K562 (cell line): ENCODE measurements around the gene DNAJB4. TPM values are rescaled to one million over a fixed set of nuclear protein-coding genes. Genes with fewer than 3 reads are reported as not detected.

Experiments
- ATAC-seq: fragments of 200-7000 bp; cut with Tn5 transposase; 3 replicates; pipeline ENCODE4 v1.9.1; 2020; ENCODE audit warnings: moderate library complexity
- BruUV-seq: library from RNA; stranded (reverse); fragments of 400-500 nt; replicated peaks from 2 replicates; lab custom pipeline; 2021; lab: Mats Ljungman, UMichigan
- CTCF ChIA-PET: fragments of 300-600 bp; formaldehyde crosslinking; extraction: SDS; loops from one replicate; lab custom pipeline; 2021; ENCODE audit warnings: low intra/inter-chr PET ratio; lab: Yijun Ruan, JAX
- POLR2A ChIA-PET: fragments of 300-600, 350-650 bp; sonication (Branson Sonifier 250); formaldehyde crosslinking; extraction: SDS; loops from one replicate; lab custom pipeline; 2021; ENCODE audit warnings: antibody characterized with exemption, inconsistent platforms; lab: Yijun Ruan, JAX
- DNase-seq, 4 experiments: peaks; one replicate each; pipeline versions ENCODE4 v3.0.0 to v3.0.0-alpha.2; 2011 to 2018; ENCODE audit warnings: low spot score in 3 of 4, mixed read lengths in 3 of 4; ENCODE audit errors: extremely low read depth in 1 of 4
- FAIRE-seq: peaks from 2 replicates; lab custom pipeline; 2011; peaks lifted over from hg19 to GRCh38; lab: Jason Lieb, UNC
- H2AFZ ChIP-seq: 2 replicates; pipeline ENCODE4 v1.6.0; 2011; ENCODE audit warnings: low read depth, low read length, control low read depth, inconsistent platforms
- H3K27ac ChIP-seq: fragments of 200-600 bp; 3 replicates; pipeline ENCODE4 v1.8.0; 2011; ENCODE audit warnings: low read depth, mild to moderate bottlenecking, control low read depth, inconsistent platforms, low read length, moderate library complexity, mixed read lengths; ENCODE audit errors: extremely low read depth
- H3K27me3 ChIP-seq, 2 experiments: fragments of 300-600 bp in 1 of 2; 2 replicates in 1 of 2; 3 replicates in 1 of 2; pipeline versions ENCODE4 v1.6.0 to v1.8.0; 2011; ENCODE audit warnings: inconsistent platforms in 2 of 2, low read length in 2 of 2, mild to moderate bottlenecking in 1 of 2, mixed read lengths in 1 of 2, moderate library complexity in 1 of 2; ENCODE audit not compliant: control insufficient read depth in 2 of 2, insufficient read depth in 2 of 2
- H3K36me3 ChIP-seq: fragments of 300-600 bp; 3 replicates; pipeline ENCODE4 v1.8.0; 2011; ENCODE audit warnings: mild to moderate bottlenecking, low read length, inconsistent platforms; ENCODE audit not compliant: control insufficient read depth, insufficient read depth
- H3K4me1 ChIP-seq, 2 experiments: fragments of 200-600 bp in 1 of 2; replicated peaks in 1 of 2; 2 replicates in 1 of 2; 3 replicates in 1 of 2; pipeline versions ENCODE4 v1.5.1 to v1.8.0; 2011; ENCODE audit warnings: inconsistent platforms in 2 of 2, low read length in 2 of 2, mild to moderate bottlenecking in 1 of 2, mixed read lengths in 1 of 2, moderate library complexity in 1 of 2; ENCODE audit not compliant: control insufficient read depth in 2 of 2, insufficient read depth in 2 of 2
- H3K4me2 ChIP-seq: 2 replicates; pipeline ENCODE4 v1.6.1; 2011; ENCODE audit warnings: low read length, control low read depth, inconsistent platforms, mixed read lengths; ENCODE audit not compliant: insufficient read depth
- H3K4me3 ChIP-seq: fragments of 200-600 bp; sonication (generic), shearing (Covaris generic); 2 replicates; pipeline ENCODE4 v1.5.1; 2016; ENCODE audit warnings: control low read depth, inconsistent platforms
- H3K79me2 ChIP-seq: fragments of 200-600 bp; 3 replicates; pipeline ENCODE4 v1.8.0; 2011; ENCODE audit warnings: low read length, inconsistent platforms; ENCODE audit not compliant: control insufficient read depth, insufficient read depth
- H3K9ac ChIP-seq, 2 experiments: 2 replicates each; pipeline versions ENCODE4 v1.6.0 to v1.6.1; 2011; ENCODE audit warnings: low read depth in 2 of 2, low read length in 2 of 2, control low read depth in 1 of 2, inconsistent platforms in 1 of 2, mild to moderate bottlenecking in 1 of 2, mixed read lengths in 1 of 2; ENCODE audit not compliant: insufficient read depth in 1 of 2
- H3K9me1 ChIP-seq: one replicate; pipeline ENCODE4 v1.6.0; 2011; ENCODE audit warnings: inconsistent platforms, mild to moderate bottlenecking, low read length, moderate library complexity; ENCODE audit not compliant: control insufficient read depth, insufficient read depth
- H3K9me3 ChIP-seq: replicated peaks from 2 replicates; pipeline ENCODE4 v1.5.1; 2011; ENCODE audit warnings: low read depth, low read length, inconsistent platforms; ENCODE audit not compliant: control insufficient read depth, insufficient read depth
- H4K20me1 ChIP-seq: replicated peaks from 2 replicates; pipeline ENCODE4 v1.6.1; 2011; ENCODE audit warnings: low read length, inconsistent platforms, mixed read lengths; ENCODE audit not compliant: control insufficient read depth, insufficient read depth
- CEBPB ChIP-seq: fragments of 450-650 bp; IDR thresholded peaks from 2 replicates; pipeline ENCODE4 v1.6.1; 2016; ENCODE audit warnings: missing genetic modification characterization, missing compliant biosample characterization
- CEBPG ChIP-seq, 3 experiments: fragments of 200-800 bp in 1 of 3; sonication (Bioruptor generic) in 1 of 3; sonication (generic) in 1 of 3; formaldehyde crosslinking in 1 of 3; IDR thresholded peaks in 2 of 3; conservative IDR thresholded peaks in 1 of 3; 2 replicates each; pipeline versions ENCODE4 v1.6.1 to v1.8.0; 2016 to 2022; ENCODE audit warnings: missing compliant biosample characterization in 2 of 3, missing genetic modification characterization in 2 of 3, mild to moderate bottlenecking in 1 of 3, missing genetic modification reagents in 1 of 3
- E2F8 ChIP-seq: fragments of 450-650 bp; IDR thresholded peaks from 2 replicates; pipeline ENCODE4 v1.7.1; 2018; ENCODE audit warnings: mild to moderate bottlenecking, low read depth; ENCODE audit not compliant: partially characterized antibody
- MED1 ChIP-seq: sonication (generic); formaldehyde crosslinking; IDR thresholded peaks from 2 replicates; pipeline ENCODE4 v1.8.1; 2023; ENCODE audit warnings: missing genetic modification reagents, borderline replicate concordance
- RBBP5 ChIP-seq: fragments of 200-600 bp; sonication (generic); IDR thresholded peaks from 2 replicates; pipeline ENCODE4 v1.6.1; 2012; ENCODE audit warnings: borderline replicate concordance, mild to moderate bottlenecking, low read length, control low read depth, inconsistent platforms; ENCODE audit not compliant: insufficient read depth, poor library complexity, severe bottlenecking
- RHOXF2B ChIP-seq: fragments of 250-450 bp; sonication (Bioruptor Pico); conservative IDR thresholded peaks from 2 replicates; pipeline ENCODE4 v1.5.1; 2021
- WGBS: fragments of 100-300 bp; shearing (Covaris generic); methylation state at CpG from one replicate; pipeline ENCODE4 v1.1.6; 2016; ENCODE audit warnings: low coverage, mixed read lengths; ENCODE audit not compliant: insufficient coverage; ENCODE audit errors: missing lambda C conversion rate; 5-methylcytosine and 5-hydroxymethylcytosine counted together
- in situ Hi-C: fragments of 300-500 bp; cut with MboI; formaldehyde crosslinking; loops from 4 replicates; pipeline ENCODE4 v1.15.0; 2018; ENCODE audit warnings: inconsistent platforms, mixed read lengths
- intact Hi-C: fragments of 100-400 bp; cut with micrococcal nuclease; formaldehyde crosslinking; loops from 2 replicates; pipeline ENCODE4 v1.14.2; 2022
- polyA plus RNA-seq, 8 experiments: library from polyadenylated mRNA; depleted of rRNA in 4 of 8; stranded (reverse) in 5 of 8; unstranded in 3 of 8; fragments of >200 nt; fragmentation: Nextera tagmentation in 2 of 8; fragmentation: Illumina TruSeq in 1 of 8; extraction: Ambion mirVana in 2 of 8; extraction: Trizol in 1 of 8; gene quantifications; 2 replicates each; pipeline versions ENCODE4 v1.2.1 to v1.2.3, GENCODE V29; 2011 to 2014; ENCODE audit warnings: inconsistent platforms in 1 of 8, missing spikeins in 1 of 8
- total RNA-seq, 7 experiments: library from RNA; depleted of rRNA in 6 of 7; stranded (reverse); fragments of >200 nt in 6 of 7; fragmentation: Illumina TruSeq in 2 of 7; extraction: Trizol in 2 of 7; gene quantifications; 2 replicates each; pipeline versions ENCODE4 v1.2.1 to v1.2.3, GENCODE V29; 2011 to 2021; ENCODE audit warnings: low replicate concordance in 1 of 7
- TF ChIP-seq, protein P1 (sequence below): fragments of 450-650 bp; IDR thresholded peaks from 2 replicates; pipeline ENCODE4 v1.7.0; 2016; ENCODE audit warnings: borderline replicate concordance

Gene DNAJB4
- total and polyA plus RNA-seq, 9 of the 15 experiments (the other 6 are each of a cell fraction or from before 2014, with no cell fraction given) = 8.5 to 27.7 (median 19.8) TPM

GRCh38 chr1:78035121-78035520 lies 30.4 kb downstream of the DNAJB4 start:
- Histone ChIP-seq H3K36me3 (no peaks in the 10 kb centered on the region), H3K27ac (no peak overlapping the region), H4K20me1 (no peaks in the 10 kb centered on the region), H3K27me3 (no peaks in the 10 kb centered on the region), H3K9ac (no peak overlapping the region), H3K79me2 (no peaks in the 10 kb centered on the region), H3K4me2 (no peak overlapping the region), H3K9me1 (no peaks in the 10 kb centered on the region), H2AFZ (no peak overlapping the region), H3K4me3 (no peak overlapping the region), H3K9me3 (no peaks in the 10 kb centered on the region), H3K4me1 (peaks cover 0 to 11% of the 10 kb centered on the region in 2 experiments; a peak in 2 of 5 replicates)
- DNase-seq (no peak), FAIRE-seq (no peak), ATAC-seq (no peak)
- TF ChIP-seq CEBPG (CRISPR knock-in tag; IDR thresholded peaks at IDR 0.05) = no peak
- TF ChIP-seq CEBPG (tag; conservative IDR thresholded peaks at IDR 0.05 in 1 of 2, IDR thresholded peaks at IDR 0.05 in 1 of 2) = peak; percentile 46 to 89
- TF ChIP-seq RHOXF2B (CRISPR knock-in tag) = no peak
- no peak for TF ChIP-seq MED1 (CRISPR knock-in tag)
- no peak for TF ChIP-seq E2F8
- TF ChIP-seq, protein P1, sequence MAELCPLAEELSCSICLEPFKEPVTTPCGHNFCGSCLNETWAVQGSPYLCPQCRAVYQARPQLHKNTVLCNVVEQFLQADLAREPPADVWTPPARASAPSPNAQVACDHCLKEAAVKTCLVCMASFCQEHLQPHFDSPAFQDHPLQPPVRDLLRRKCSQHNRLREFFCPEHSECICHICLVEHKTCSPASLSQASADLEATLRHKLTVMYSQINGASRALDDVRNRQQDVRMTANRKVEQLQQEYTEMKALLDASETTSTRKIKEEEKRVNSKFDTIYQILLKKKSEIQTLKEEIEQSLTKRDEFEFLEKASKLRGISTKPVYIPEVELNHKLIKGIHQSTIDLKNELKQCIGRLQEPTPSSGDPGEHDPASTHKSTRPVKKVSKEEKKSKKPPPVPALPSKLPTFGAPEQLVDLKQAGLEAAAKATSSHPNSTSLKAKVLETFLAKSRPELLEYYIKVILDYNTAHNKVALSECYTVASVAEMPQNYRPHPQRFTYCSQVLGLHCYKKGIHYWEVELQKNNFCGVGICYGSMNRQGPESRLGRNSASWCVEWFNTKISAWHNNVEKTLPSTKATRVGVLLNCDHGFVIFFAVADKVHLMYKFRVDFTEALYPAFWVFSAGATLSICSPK = no peak
- no peak for TF ChIP-seq RBBP5
- TF ChIP-seq CEBPB (tag) = peak; percentile 89
- BruUV-seq = no TSS peak
- 45% methylated on average over 2 of the region's 2 CpGs for WGBS
- POLR2A ChIA-PET = interaction anchor here (1.4 kb wide), 1 partner anchor 27 kb away, joined by 4 read pairs; no protein-coding TSS in a partner anchor
- CTCF ChIA-PET = no interaction called here
- intact Hi-C loops (no loop called here), in situ Hi-C loops (no loop called here)
